Fibroblast of the aortic adventitia (primary cell): Measurements from ENCODE around the gene HTRA3. TPM values are rescaled to one million over a fixed set of nuclear protein-coding genes. Genes with fewer than 3 reads are reported as not detected.

Source experiments
- DNase-seq: peaks from one replicate; pipeline ENCODE4 v3.0.0-alpha.2; 2010; ENCODE audit warnings: low read depth
- H3K4me3 ChIP-seq: 2 replicates; pipeline ENCODE4 v1.5.1; 2011; ENCODE audit warnings: low read depth, mild to moderate bottlenecking, control low read depth, low read length, moderate library complexity
- CTCF ChIP-seq: IDR thresholded peaks from 2 replicates; pipeline ENCODE4 v1.5.1; 2011; ENCODE audit warnings: mild to moderate bottlenecking, low read length, control low read depth, inconsistent platforms; ENCODE audit not compliant: insufficient read depth
- total RNA-seq: library from RNA; depleted of rRNA; stranded (reverse); fragments of >200 nt; gene quantifications from 2 replicates; pipeline ENCODE4 v1.2.3, GENCODE V29; 2012; ENCODE audit warnings: low replicate concordance

The HTRA3 gene
- total RNA-seq, 1 donor = 7.6 TPM

- no peak overlapping the region for H3K4me3 ChIP-seq
- no peak for DNase-seq
- no peak for TF ChIP-seq CTCF
These were observed 20.6 kb downstream of the HTRA3 start for GRCh38 chr4:8289956-8290700.

GRCh38 chr4:8290701-8290970 lies 21.1 kb downstream of the HTRA3 start:
- H3K4me3 ChIP-seq = no peak overlapping the region
- no peak for TF ChIP-seq CTCF
- DNase-seq = no peak

- DNase-seq = no peak
- no peak overlapping the region for H3K4me3 ChIP-seq
- no peak for TF ChIP-seq CTCF
These were observed 21.6 kb downstream of the HTRA3 start for GRCh38 chr4:8291036-8291682.

GRCh38 chr4:8291701-8292477 lies 22.3 kb downstream of the HTRA3 start:
- no peak for DNase-seq
- H3K4me3 ChIP-seq = no peak overlapping the region
- no peak for TF ChIP-seq CTCF

GRCh38 chr4:8292478-8293107 lies 23.0 kb downstream of the HTRA3 start:
- no peak overlapping the region for H3K4me3 ChIP-seq
- DNase-seq = no peak
- no peak for TF ChIP-seq CTCF

- no peak for DNase-seq
- no peak overlapping the region for H3K4me3 ChIP-seq
- no peak for TF ChIP-seq CTCF
These were observed 23.8 kb downstream of the HTRA3 start for GRCh38 chr4:8293131-8293975.
